AG20443 (cell line): ENCODE data around the gene MALRD1.

Experiments used
- DNase-seq: peaks from one replicate; pipeline ENCODE4 v3.0.0; 2012; ENCODE audit warnings: low spot score, mixed read lengths

Gene MALRD1

GRCh38 chr10:19111501-19112267, 63.1 kb downstream of the MALRD1 start:
- no peak for DNase-seq

- no peak for DNase-seq
Measured at GRCh38 chr10:19117438-19117837, 68.8 kb downstream of the MALRD1 start.

GRCh38 chr10:19119191-19119590, 70.6 kb downstream of the MALRD1 start:
- DNase-seq, result no peak

GRCh38 chr10:19120381-19120908, 71.8 kb downstream of the MALRD1 start:
- DNase-seq, result no peak

- no peak for DNase-seq
Measured at GRCh38 chr10:19133992-19134391, 85.4 kb downstream of the MALRD1 start.

GRCh38 chr10:19142967-19143366, 94.4 kb downstream of the MALRD1 start:
- DNase-seq, result no peak

GRCh38 chr10:19144206-19144605, 95.6 kb downstream of the MALRD1 start:
- no peak for DNase-seq

- DNase-seq, result no peak
Measured at GRCh38 chr10:19154375-19154774, 105.8 kb downstream of the MALRD1 start.

- DNase-seq, result no peak
Measured at GRCh38 chr10:19158358-19158757, 109.8 kb downstream of the MALRD1 start.

GRCh38 chr10:19158870-19159269, 110.3 kb downstream of the MALRD1 start:
- no peak for DNase-seq

GRCh38 chr10:19164461-19164860, 115.9 kb downstream of the MALRD1 start:
- DNase-seq, result no peak

GRCh38 chr10:19168584-19168983, 120.0 kb downstream of the MALRD1 start:
- DNase-seq, result no peak

GRCh38 chr10:19169041-19169440, 120.4 kb downstream of the MALRD1 start:
- no peak for DNase-seq

GRCh38 chr10:19169684-19170083, 121.1 kb downstream of the MALRD1 start:
- no peak for DNase-seq

GRCh38 chr10:19178675-19179074, 130.1 kb downstream of the MALRD1 start:
- no peak for DNase-seq

GRCh38 chr10:19184891-19185290, 136.3 kb downstream of the MALRD1 start:
- DNase-seq, result no peak

GRCh38 chr10:19194866-19195265, 146.3 kb downstream of the MALRD1 start:
- no peak for DNase-seq

- no peak for DNase-seq
Measured at GRCh38 chr10:19195698-19196097, 147.1 kb downstream of the MALRD1 start.

- no peak for DNase-seq
Measured at GRCh38 chr10:19200211-19200610, 151.6 kb downstream of the MALRD1 start.

- no peak for DNase-seq
Measured at GRCh38 chr10:19204246-19204917, 155.8 kb downstream of the MALRD1 start.

GRCh38 chr10:19209319-19209718, 160.7 kb downstream of the MALRD1 start:
- no peak for DNase-seq

GRCh38 chr10:19212590-19212989, 164.0 kb downstream of the MALRD1 start:
- no peak for DNase-seq

GRCh38 chr10:19221216-19221615, 172.6 kb downstream of the MALRD1 start:
- no peak for DNase-seq
